Measurements from ENCODE around the gene MYO1B.

Gene MYO1B

GRCh38 chr2:191301971-191302370 lies 56.8 kb downstream of the MYO1B start:
- no peak for DNase-seq

- DNase-seq: no peak
Measured at GRCh38 chr2:191302459-191303139, 57.4 kb downstream of the MYO1B start.

- no peak for DNase-seq
Measured at GRCh38 chr2:191303140-191304005, 58.2 kb downstream of the MYO1B start.

GRCh38 chr2:191304939-191305875 lies 60.0 kb downstream of the MYO1B start:
- DNase-seq: no peak

- DNase-seq: no peak
Measured at GRCh38 chr2:191308026-191308425, 62.8 kb downstream of the MYO1B start.

GRCh38 chr2:191311156-191311555 lies 66.0 kb downstream of the MYO1B start:
- DNase-seq: no peak

- DNase-seq: no peak
Measured at GRCh38 chr2:191311627-191312026, 66.4 kb downstream of the MYO1B start.

GRCh38 chr2:191312163-191312562 lies 67.0 kb downstream of the MYO1B start:
- no peak for DNase-seq

- no peak for DNase-seq
Measured at GRCh38 chr2:191312662-191313061, 67.5 kb downstream of the MYO1B start.

- no peak for DNase-seq
Measured at GRCh38 chr2:191314697-191315364, 69.6 kb downstream of the MYO1B start.

- DNase-seq: no peak
Measured at GRCh38 chr2:191315365-191315752, 70.2 kb downstream of the MYO1B start.

GRCh38 chr2:191316246-191316994 lies 71.2 kb downstream of the MYO1B start:
- no peak for DNase-seq

GRCh38 chr2:191318037-191318728 lies 73.0 kb downstream of the MYO1B start:
- DNase-seq: no peak

GRCh38 chr2:191318729-191319078 lies 73.5 kb downstream of the MYO1B start:
- DNase-seq: no peak

GRCh38 chr2:191319186-191319585 lies 74.0 kb downstream of the MYO1B start:
- DNase-seq: no peak

- DNase-seq: no peak
Measured at GRCh38 chr2:191320881-191321280, 75.7 kb downstream of the MYO1B start.

- DNase-seq: no peak
Measured at GRCh38 chr2:191321861-191322662, 76.9 kb downstream of the MYO1B start.

GRCh38 chr2:191322828-191323506 lies 77.8 kb downstream of the MYO1B start:
- no peak for DNase-seq

- DNase-seq: no peak
Measured at GRCh38 chr2:191325651-191326365, 80.6 kb downstream of the MYO1B start.

All from stimulated activated CD4-positive, alpha-beta T cell treated with anti-CD3 and anti-CD28 coated beads, Interleukin-1b, Interleukin-23, amount 100 ng/mL, for 48 hours (primary cell).